SU-DHL-6 (cell line): ENCODE results near the gene P2RX2.

Experiments
- H2AFZ ChIP-seq: fragments of 200-600 bp; sonication (generic); 2 replicates; pipeline ENCODE4 v1.6.1; 2014; ENCODE audit warnings: low read depth, mild to moderate bottlenecking, moderate library complexity, mixed read lengths, antibody characterized with exemption, low read length; ENCODE audit not compliant: severe bottlenecking
- H3F3A ChIP-seq: fragments of 200-600 bp; shearing (Covaris generic); 2 replicates; pipeline ENCODE4 v1.6.0; 2016; ENCODE audit warnings: antibody characterized with exemption, mild to moderate bottlenecking; ENCODE audit not compliant: insufficient read depth
- H3K27ac ChIP-seq: fragments of 200-600 bp; sonication (generic); 2 replicates; pipeline ENCODE4 v1.5.1; 2016; ENCODE audit warnings: low read depth, mild to moderate bottlenecking, low read length, moderate library complexity, mixed read lengths
- H3K27me3 ChIP-seq: fragments of 200-600 bp; sonication (generic), shearing (Covaris generic); 2 replicates; pipeline ENCODE4 v1.6.0; 2014; ENCODE audit warnings: mild to moderate bottlenecking, low read length
- H3K36me3 ChIP-seq: fragments of 200-600 bp; sonication (generic); 2 replicates; pipeline ENCODE4 v1.6.1; 2014; ENCODE audit warnings: mild to moderate bottlenecking, low read length, mixed read lengths
- H3K4me2 ChIP-seq: fragments of 300-600, 200-600 bp; shearing (Covaris generic), sonication (generic); 2 replicates; pipeline ENCODE4 v1.6.0; 2014; ENCODE audit warnings: low read length, low read depth, mild to moderate bottlenecking; ENCODE audit not compliant: poor library complexity, severe bottlenecking
- H3K4me3 ChIP-seq: fragments of 200-600 bp; sonication (generic); 2 replicates; pipeline ENCODE4 v1.5.1; 2014; ENCODE audit warnings: antibody characterized with exemption, low read length, mild to moderate bottlenecking, mixed read lengths; ENCODE audit not compliant: insufficient read depth, poor library complexity, severe bottlenecking
- H3K79me2 ChIP-seq: fragments of 200-600 bp; sonication (generic); 2 replicates; pipeline ENCODE4 v1.6.1; 2014; ENCODE audit warnings: mild to moderate bottlenecking, low read length, moderate library complexity; ENCODE audit not compliant: insufficient read depth
- H3K9ac ChIP-seq: fragments of 200-600 bp; sonication (generic); 2 replicates; pipeline ENCODE4 v1.7.0; 2014; ENCODE audit warnings: mild to moderate bottlenecking, low read length
- H3K9me2 ChIP-seq: fragments of 200-600 bp; sonication (generic); replicated peaks from 2 replicates; pipeline ENCODE4 v1.6.1; 2014; ENCODE audit warnings: low read length; ENCODE audit not compliant: insufficient read depth
- H3K9me3 ChIP-seq: fragments of 200-600 bp; sonication (generic); 2 replicates; pipeline ENCODE4 v1.6.1; 2014; ENCODE audit warnings: low read length, mixed read lengths; ENCODE audit not compliant: insufficient read depth
- H4K20me1 ChIP-seq: fragments of 200-600 bp; sonication (generic); 2 replicates; pipeline ENCODE4 v1.6.1; 2014; ENCODE audit warnings: low read depth, mild to moderate bottlenecking, antibody characterized with exemption, low read length, moderate library complexity, mixed read lengths
- CTCF ChIP-seq: fragments of 200-600 bp; sonication (generic); IDR thresholded peaks from one replicate; pipeline ENCODE4 v1.5.1; 2017; ENCODE audit warnings: antibody characterized with exemption, mild to moderate bottlenecking, low read length, moderate library complexity; ENCODE audit not compliant: insufficient read depth, poor library complexity, severe bottlenecking
- EZH2phosphoT487 ChIP-seq: fragments of 200-600 bp; sonication (generic), shearing (Covaris generic); conservative IDR thresholded peaks from 2 replicates; pipeline ENCODE4 v1.6.1; 2018; ENCODE audit warnings: mild to moderate bottlenecking, antibody characterized with exemption, low read length, moderate library complexity, mixed read lengths

Gene P2RX2

GRCh38 chr12:132593521-132593920, 25.1 kb upstream of the P2RX2 start:
- H3K4me2 ChIP-seq: no peak overlapping the region
- H3K36me3 ChIP-seq: no peaks in the 10 kb centered on the region
- no peak overlapping the region for H3K9ac ChIP-seq
- H3F3A ChIP-seq: peaks cover 9% of the 10 kb centered on the region
- H3K79me2 ChIP-seq: no peaks in the 10 kb centered on the region
- no peaks in the 10 kb centered on the region for H3K9me3 ChIP-seq
- H2AFZ ChIP-seq: no peak overlapping the region
- H3K9me2 ChIP-seq: no peaks in the 10 kb centered on the region
- 0 out of 2 replicates have a peak, but pooled peaks cover 3% of the 10 kb centered on the region for H3K27me3 ChIP-seq
- no peaks in the 10 kb centered on the region for H4K20me1 ChIP-seq
- no peak overlapping the region for H3K27ac ChIP-seq
- no peak for TF ChIP-seq EZH2phosphoT487
- no peak for TF ChIP-seq CTCF
- H3K4me3 ChIP-seq: no peak overlapping the region

- no peaks in the 10 kb centered on the region for H3K9me3 ChIP-seq
- H3K9ac ChIP-seq: no peak overlapping the region
- H3K27ac ChIP-seq: no peak overlapping the region
- H3K79me2 ChIP-seq: no peaks in the 10 kb centered on the region
- no peak overlapping the region for H3K4me3 ChIP-seq
- H2AFZ ChIP-seq: no peak overlapping the region
- peaks cover 14% of the 10 kb centered on the region for H3F3A ChIP-seq
- H3K4me2 ChIP-seq: no peak overlapping the region
- H3K27me3 ChIP-seq: 0 out of 2 replicates have a peak, but pooled peaks cover 3% of the 10 kb centered on the region
- TF ChIP-seq EZH2phosphoT487 (no peak), CTCF (no peak)
- no peaks in the 10 kb centered on the region for H3K36me3 ChIP-seq
- H3K9me2 ChIP-seq: no peaks in the 10 kb centered on the region
- H4K20me1 ChIP-seq: no peaks in the 10 kb centered on the region
Observed at GRCh38 chr12:132593938-132594358, 24.6 kb upstream of the P2RX2 start.

GRCh38 chr12:132595183-132595582, 23.4 kb upstream of the P2RX2 start:
- Histone ChIP-seq H3K4me3 (no peak overlapping the region), H3K9me2 (no peaks in the 10 kb centered on the region), H2AFZ (no peak overlapping the region), H3K36me3 (no peaks in the 10 kb centered on the region), H3K27me3 (0 out of 2 replicates have a peak, but pooled peaks cover 3% of the 10 kb centered on the region), H3K4me2 (no peak overlapping the region), H3F3A (peaks cover 14% of the 10 kb centered on the region), H3K79me2 (no peaks in the 10 kb centered on the region), H3K27ac (no peak overlapping the region), H4K20me1 (no peaks in the 10 kb centered on the region), H3K9ac (no peak overlapping the region), H3K9me3 (no peaks in the 10 kb centered on the region)
- TF ChIP-seq EZH2phosphoT487: no peak

GRCh38 chr12:132596016-132596415, 22.6 kb upstream of the P2RX2 start:
- H4K20me1 ChIP-seq: no peaks in the 10 kb centered on the region
- no peaks in the 10 kb centered on the region for H3K9me3 ChIP-seq
- H3K4me3 ChIP-seq: no peak overlapping the region
- 0 out of 2 replicates have a peak, but pooled peaks cover 3% of the 10 kb centered on the region for H3K27me3 ChIP-seq
- H3K4me2 ChIP-seq: no peak overlapping the region
- H3K9me2 ChIP-seq: no peaks in the 10 kb centered on the region
- no peak overlapping the region for H3K27ac ChIP-seq
- TF ChIP-seq EZH2phosphoT487 (no peak), CTCF (no peak)
- H3K9ac ChIP-seq: no peak overlapping the region
- no peak overlapping the region for H2AFZ ChIP-seq
- H3K36me3 ChIP-seq: no peaks in the 10 kb centered on the region
- H3K79me2 ChIP-seq: no peaks in the 10 kb centered on the region
- peaks cover 14% of the 10 kb centered on the region for H3F3A ChIP-seq
